B cell (primary cell): ENCODE data around the gene ETNPPL. TPM values are rescaled to one million over a fixed set of nuclear protein-coding genes. Genes with fewer than 3 reads are reported as not detected.

Source experiments
- ATAC-seq: fragments of 200-7000 bp; cut with Tn5 transposase; one replicate; pipeline ENCODE4 v1.10.0; 2021; ENCODE audit warnings: low read depth, mild to moderate bottlenecking, moderate number of reproducible peaks, moderate library complexity
- CTCF ChIA-PET: fragments of 350-600 bp; sonication (Branson Sonifier 250); formaldehyde crosslinking; loops from one replicate; lab custom pipeline; 2021; ENCODE audit warnings: antibody characterized with exemption, inconsistent platforms; lab: Charles Lee
- POLR2A ChIA-PET: fragments of 350-600 bp; sonication (Branson Sonifier 250); formaldehyde crosslinking; loops from one replicate; lab custom pipeline; 2021; ENCODE audit warnings: antibody characterized with exemption; lab: Charles Lee
- DNase-seq: peaks from one replicate; pipeline ENCODE4 v3.0.0; 2013
- H2AFZ ChIP-seq: 2 replicates; pipeline ENCODE4 v1.6.1; 2012; ENCODE audit warnings: mild to moderate bottlenecking, low read depth, low read length; ENCODE audit not compliant: insufficient read depth, poor library complexity, severe bottlenecking
- H3K27ac ChIP-seq, 2 donors: 1 replicate in 1 of 2; 2 replicates in 1 of 2; pipeline ENCODE4 v1.5.1; 2012 to 2013; ENCODE audit warnings: low read length in 2 of 2, mild to moderate bottlenecking in 2 of 2, moderate library complexity in 1 of 2
- H3K27me3 ChIP-seq, 4 experiments: fragments of 200-600 bp in 1 of 4; sonication (generic) in 1 of 4; replicated peaks in 1 of 4; 1 replicate in 2 of 4; 2 replicates in 2 of 4; pipeline versions ENCODE4 v1.6.1 to v1.7.0; 2013 to 2016; ENCODE audit warnings: low read length in 3 of 4, mild to moderate bottlenecking in 2 of 4, mixed read lengths in 1 of 4, moderate library complexity in 1 of 4; ENCODE audit not compliant: insufficient read depth in 4 of 4, control insufficient read depth in 3 of 4; ENCODE audit errors: control extremely low read depth in 1 of 4
- H3K36me3 ChIP-seq, 2 experiments: replicated peaks in 1 of 2; 1 replicate in 1 of 2; 2 replicates in 1 of 2; pipeline versions ENCODE4 v1.6.1 to v1.7.1; 2013; ENCODE audit warnings: low read length in 1 of 2; ENCODE audit not compliant: insufficient read depth in 2 of 2, control insufficient read depth in 1 of 2; ENCODE audit errors: control extremely low read depth in 1 of 2, extremely low read depth in 1 of 2
- H3K4me1 ChIP-seq, 2 donors: fragments of 200-600 bp in 1 of 2; sonication (generic) in 1 of 2; 1 replicate in 1 of 2; 2 replicates in 1 of 2; pipeline versions ENCODE4 v1.5.1 to v1.6.1; 2013 to 2017; ENCODE audit warnings: low read length in 2 of 2; ENCODE audit not compliant: control insufficient read depth in 2 of 2, insufficient read depth in 2 of 2
- H3K4me2 ChIP-seq: replicated peaks from 2 replicates; pipeline ENCODE3; 2012; ENCODE audit warnings: mild to moderate bottlenecking, low read depth, low read length; ENCODE audit not compliant: poor library complexity, severe bottlenecking
- H3K4me3 ChIP-seq, 5 experiments: fragments of 200-600 bp in 1 of 5; sonication (generic) in 1 of 5; 1 replicate in 3 of 5; 2 replicates in 2 of 5; pipeline versions ENCODE4 v1.5.1 to v1.7.0; 2011 to 2016; ENCODE audit warnings: low read length in 4 of 5, mild to moderate bottlenecking in 4 of 5, low read depth in 2 of 5, control low read depth in 1 of 5, moderate library complexity in 1 of 5; ENCODE audit not compliant: insufficient read depth in 1 of 5; ENCODE audit errors: control extremely low read depth in 1 of 5, extremely low read depth in 1 of 5
- H3K79me2 ChIP-seq: fragments of 200-600 bp; sonication (generic); one replicate; pipeline ENCODE4 v1.6.0; 2016; ENCODE audit warnings: low read length; ENCODE audit not compliant: control insufficient read depth, insufficient read depth
- H3K9ac ChIP-seq: fragments of 200-600 bp; sonication (generic); 2 replicates; pipeline ENCODE4 v1.6.1; 2017; ENCODE audit warnings: mild to moderate bottlenecking, low read length, moderate library complexity
- H3K9me3 ChIP-seq, 3 donors: one replicate each; pipeline versions ENCODE4 v1.6.1 to v1.7.1; 2013; ENCODE audit warnings: low read length in 2 of 3; ENCODE audit not compliant: control insufficient read depth in 2 of 3, insufficient read depth in 1 of 3; ENCODE audit errors: control extremely low read depth in 1 of 3
- H4K20me1 ChIP-seq: 2 replicates; pipeline ENCODE4 v1.6.0; 2012; ENCODE audit warnings: mild to moderate bottlenecking, low read length; ENCODE audit not compliant: insufficient read depth, control insufficient read depth, poor library complexity, severe bottlenecking
- H3K27ac Mint-ChIP-seq: one replicate; pipeline ENCODE4 v1.8.0; 2021; ENCODE audit warnings: mixed read lengths
- H3K27me3 Mint-ChIP-seq: one replicate; pipeline ENCODE4 v1.8.0; 2021; ENCODE audit warnings: mixed read lengths
- H3K4me1 Mint-ChIP-seq: one replicate; pipeline ENCODE4 v1.8.0; 2021; ENCODE audit warnings: mixed read lengths
- H3K4me3 Mint-ChIP-seq: one replicate; pipeline ENCODE4 v1.8.0; 2021; ENCODE audit warnings: mixed read lengths
- H3K9me3 Mint-ChIP-seq: one replicate; pipeline ENCODE4 v1.8.0; 2022; ENCODE audit warnings: mixed read lengths; ENCODE audit not compliant: insufficient read depth
- CTCF ChIP-seq: fragments of 200-600 bp; IDR thresholded peaks from one replicate; pipeline ENCODE4 v1.8.0; 2022; ENCODE audit warnings: antibody characterized with exemption, mild to moderate bottlenecking
- EZH2 ChIP-seq: IDR thresholded peaks from 2 replicates; pipeline ENCODE4 v1.6.1; 2012; ENCODE audit warnings: borderline replicate concordance, low read depth, mild to moderate bottlenecking, moderate library complexity, low read length; ENCODE audit not compliant: insufficient read depth, poor library complexity, severe bottlenecking
- WGBS: methylation state at CpG from one replicate; pipeline ENCODE4 v1.1.5; 2013; ENCODE audit warnings: missing lambda C conversion rate; ENCODE audit not compliant: insufficient coverage; 5-methylcytosine and 5-hydroxymethylcytosine counted together
- intact Hi-C: fragments of 100-400 bp; cut with micrococcal nuclease; formaldehyde crosslinking; loops from one replicate; pipeline ENCODE4 v1.10.0; 2022
- polyA plus RNA-seq: library from polyadenylated mRNA; depleted of rRNA; stranded (reverse); fragments of >200 nt; gene quantifications from 2 replicates; pipeline ENCODE4 v1.2.3, GENCODE V29; 2012
- total RNA-seq, 2 donors: library from RNA; stranded (reverse); fragments of 120-200 nt in 1 of 2; gene quantifications; 1 replicate in 1 of 2; 2 replicates in 1 of 2; pipeline versions ENCODE4 v1.2.3 to v1.2.4, GENCODE V29; 2013 to 2022

Gene ETNPPL
- total and polyA plus RNA-seq, 2 donors (not counting 1 experiment from before 2014, with no cell fraction given): not detected

GRCh38 chr4:108779958-108780357 is 17.1 kb upstream of the ETNPPL start:
- Histone ChIP-seq H3K27ac (no peak overlapping the region), H2AFZ (no peak overlapping the region), H3K9me3 (no peaks in the 10 kb centered on the region), H3K4me1 (no peaks in the 10 kb centered on the region), H3K9ac (no peak overlapping the region), H3K27me3 (no peaks in the 10 kb centered on the region), H3K4me2 (no peak overlapping the region), H3K79me2 (no peaks in the 10 kb centered on the region), H3K4me3 (no peak overlapping the region), H3K36me3 (no peaks in the 10 kb centered on the region), H4K20me1 (no peaks in the 10 kb centered on the region)
- H3K9me3 Mint-ChIP-seq: no peaks in the 10 kb centered on the region
- peaks cover 19% of the 10 kb centered on the region for H3K27me3 Mint-ChIP-seq
- CTCF ChIA-PET: no interaction called here
- DNase-seq (no peak), ATAC-seq (no peak)
- no peak for TF ChIP-seq CTCF
- no peak for TF ChIP-seq EZH2
- POLR2A ChIA-PET: no interaction called here
- no peaks in the 10 kb centered on the region for H3K4me1 Mint-ChIP-seq
- H3K27ac Mint-ChIP-seq: no peak overlapping the region
- intact Hi-C loops: no loop called here
- H3K4me3 Mint-ChIP-seq: no peak overlapping the region

GRCh38 chr4:108777388-108777787 is 14.5 kb upstream of the ETNPPL start:
- Histone ChIP-seq H3K36me3 (no peaks in the 10 kb centered on the region), H2AFZ (no peak overlapping the region), H3K27ac (no peak overlapping the region), H3K4me1 (no peaks in the 10 kb centered on the region), H4K20me1 (no peaks in the 10 kb centered on the region), H3K9ac (no peak overlapping the region), H3K4me3 (no peak overlapping the region), H3K4me2 (no peak overlapping the region), H3K79me2 (no peaks in the 10 kb centered on the region), H3K9me3 (no peaks in the 10 kb centered on the region), H3K27me3 (no peaks in the 10 kb centered on the region)
- H3K4me1 Mint-ChIP-seq: no peaks in the 10 kb centered on the region
- 100% methylated on average over 1 of the region's 2 CpGs for WGBS
- H3K4me3 Mint-ChIP-seq: no peak overlapping the region
- no peaks in the 10 kb centered on the region for H3K9me3 Mint-ChIP-seq
- CTCF ChIA-PET: no interaction called here
- POLR2A ChIA-PET: no interaction called here
- peaks cover 26% of the 10 kb centered on the region for H3K27me3 Mint-ChIP-seq
- no peak overlapping the region for H3K27ac Mint-ChIP-seq
- TF ChIP-seq CTCF (no peak), EZH2 (no peak)
- ATAC-seq (no peak), DNase-seq (no peak)
- intact Hi-C loops: no loop called here
